Hepatocyte (in vitro differentiated cells): ENCODE results near the gene SNAP29.

ENCODE experiments used
- EZH2 ChIP-seq: fragments of 200-600 bp; sonication (generic); IDR thresholded peaks from 2 replicates; pipeline ENCODE4 v1.6.1; 2016; ENCODE audit warnings: antibody characterized with exemption, mild to moderate bottlenecking, borderline replicate concordance
- EZH2phosphoT487 ChIP-seq: fragments of 200-600 bp; sonication (generic); IDR thresholded peaks from one replicate; pipeline ENCODE4 v1.6.1; 2018; ENCODE audit warnings: antibody characterized with exemption, mild to moderate bottlenecking, low read depth, moderate library complexity; ENCODE audit not compliant: unreplicated experiment, severe bottlenecking
- TF ChIP-seq, protein P1 (sequence below): fragments of 200-600 bp; sonication (generic); IDR thresholded peaks from 2 replicates; pipeline ENCODE4 v1.5.1; 2016; ENCODE audit warnings: antibody characterized with exemption, mild to moderate bottlenecking; ENCODE audit not compliant: poor library complexity

DNA sequence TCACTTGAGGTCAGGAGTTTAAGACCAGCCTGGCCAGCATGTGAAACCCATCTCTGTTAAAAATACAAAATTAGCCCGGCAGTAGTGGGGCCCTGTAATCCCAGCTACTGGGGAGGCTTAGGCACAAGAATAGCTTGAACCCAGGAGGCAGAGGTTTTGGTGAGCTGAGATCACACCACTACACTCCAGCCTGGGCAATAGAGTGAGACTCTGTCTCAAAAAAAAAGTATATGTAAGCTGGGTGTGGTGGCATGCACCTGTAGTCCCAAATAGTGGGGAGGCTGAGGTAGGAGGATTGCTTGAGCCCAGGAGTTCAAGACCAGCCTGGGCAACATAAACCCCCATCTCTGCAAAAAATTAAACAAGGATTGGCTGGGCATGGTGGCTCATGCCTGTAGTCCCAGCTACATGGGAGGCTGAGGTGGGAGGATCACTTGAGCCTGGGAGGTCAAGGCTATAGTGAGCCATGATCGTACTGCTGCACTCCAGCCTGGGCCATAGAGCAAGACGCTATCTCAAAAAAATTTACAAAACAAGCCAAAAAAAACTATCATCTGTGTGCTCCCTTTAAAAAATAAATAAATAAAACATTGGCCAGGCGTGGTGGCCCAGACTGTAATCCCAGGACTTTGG lies 69.2 kb downstream of the SNAP29 start:
- TF ChIP-seq, protein P1, sequence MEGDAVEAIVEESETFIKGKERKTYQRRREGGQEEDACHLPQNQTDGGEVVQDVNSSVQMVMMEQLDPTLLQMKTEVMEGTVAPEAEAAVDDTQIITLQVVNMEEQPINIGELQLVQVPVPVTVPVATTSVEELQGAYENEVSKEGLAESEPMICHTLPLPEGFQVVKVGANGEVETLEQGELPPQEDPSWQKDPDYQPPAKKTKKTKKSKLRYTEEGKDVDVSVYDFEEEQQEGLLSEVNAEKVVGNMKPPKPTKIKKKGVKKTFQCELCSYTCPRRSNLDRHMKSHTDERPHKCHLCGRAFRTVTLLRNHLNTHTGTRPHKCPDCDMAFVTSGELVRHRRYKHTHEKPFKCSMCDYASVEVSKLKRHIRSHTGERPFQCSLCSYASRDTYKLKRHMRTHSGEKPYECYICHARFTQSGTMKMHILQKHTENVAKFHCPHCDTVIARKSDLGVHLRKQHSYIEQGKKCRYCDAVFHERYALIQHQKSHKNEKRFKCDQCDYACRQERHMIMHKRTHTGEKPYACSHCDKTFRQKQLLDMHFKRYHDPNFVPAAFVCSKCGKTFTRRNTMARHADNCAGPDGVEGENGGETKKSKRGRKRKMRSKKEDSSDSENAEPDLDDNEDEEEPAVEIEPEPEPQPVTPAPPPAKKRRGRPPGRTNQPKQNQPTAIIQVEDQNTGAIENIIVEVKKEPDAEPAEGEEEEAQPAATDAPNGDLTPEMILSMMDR, result no peak
- TF ChIP-seq EZH2 (no peak), EZH2phosphoT487 (no peak)
